Caco-2 (cell line): ENCODE data around the gene SOX2. TPM values are rescaled to one million over a fixed set of nuclear protein-coding genes. Genes with fewer than 3 reads are reported as not detected.
A peak's percentile ranks its signal among the peaks of the same experiment; 100 is the strongest.

Source experiments
- BruUV-seq: library from RNA; stranded (reverse); fragments of 400-500 nt; replicated peaks from 2 replicates; lab custom pipeline; 2021; lab: Mats Ljungman, UMichigan
- CTCF ChIA-PET: fragments of 300-600 bp; sonication (Branson Sonifier 250); formaldehyde crosslinking; loops from one replicate; lab custom pipeline; 2022; ENCODE audit warnings: antibody characterized with exemption; lab: Charles Lee
- POLR2A ChIA-PET: fragments of 300-600 bp; sonication (Branson Sonifier 250); formaldehyde crosslinking; loops from one replicate; lab custom pipeline; 2022; ENCODE audit warnings: antibody characterized with exemption; lab: Charles Lee
- DNase-seq, 2 experiments: peaks; one replicate each; pipeline versions ENCODE4 v3.0.0 to v3.0.0-alpha.2; 2020 to 2022
- H3K27me3 ChIP-seq: replicated peaks from 2 replicates; pipeline ENCODE4 v1.6.0; 2011; ENCODE audit warnings: low read length; ENCODE audit not compliant: control insufficient read depth, insufficient read depth
- H3K36me3 ChIP-seq: 2 replicates; pipeline ENCODE4 v1.5.1; 2011; ENCODE audit warnings: low read length; ENCODE audit not compliant: control insufficient read depth, insufficient read depth
- H3K4me1 ChIP-seq: fragments of 250-450 bp; sonication (Bioruptor Pico); 2 replicates; pipeline ENCODE4 v1.5.1; 2020; ENCODE audit warnings: mild to moderate bottlenecking
- H3K4me3 ChIP-seq: 2 replicates; pipeline ENCODE4 v1.5.1; 2011; ENCODE audit warnings: low read depth, mild to moderate bottlenecking, control low read depth, low read length
- H3K9me3 ChIP-seq: fragments of 250-450 bp; sonication (Bioruptor Pico); 2 replicates; pipeline ENCODE4 v1.5.1; 2020; ENCODE audit warnings: mild to moderate bottlenecking, moderate library complexity
- H3K27ac Mint-ChIP-seq: one replicate; pipeline ENCODE4 v1.8.0; 2022; ENCODE audit warnings: mixed read lengths; ENCODE audit not compliant: unreplicated experiment
- H3K27me3 Mint-ChIP-seq: one replicate; pipeline ENCODE4 v1.8.0; 2022; ENCODE audit warnings: mixed read lengths; ENCODE audit not compliant: insufficient read depth, unreplicated experiment
- H3K36me3 Mint-ChIP-seq: one replicate; pipeline ENCODE4 v1.8.0; 2022; ENCODE audit warnings: mild to moderate bottlenecking, mixed read lengths; ENCODE audit not compliant: insufficient read depth, unreplicated experiment
- H3K4me1 Mint-ChIP-seq: one replicate; pipeline ENCODE4 v1.8.0; 2022; ENCODE audit warnings: low read depth, mixed read lengths; ENCODE audit not compliant: unreplicated experiment
- H3K4me3 Mint-ChIP-seq: one replicate; pipeline ENCODE4 v1.8.0; 2022; ENCODE audit warnings: mild to moderate bottlenecking, moderate library complexity, mixed read lengths; ENCODE audit not compliant: unreplicated experiment
- H3K9me3 Mint-ChIP-seq: one replicate; pipeline ENCODE4 v1.8.0; 2022; ENCODE audit warnings: mixed read lengths; ENCODE audit not compliant: unreplicated experiment
- intact Hi-C: fragments of 100-400 bp; cut with micrococcal nuclease; formaldehyde crosslinking; loops from one replicate; pipeline ENCODE4 v1.10.0; 2022; ENCODE audit not compliant: unreplicated experiment
- total RNA-seq: library from RNA; stranded (reverse); gene quantifications from 2 replicates; pipeline ENCODE4 v1.2.3, GENCODE V29; 2022
- TF ChIP-seq, protein P1 (sequence below), 2 experiments: fragments of 200-600 bp in 1 of 2; IDR thresholded peaks; 1 replicate in 1 of 2; 2 replicates in 1 of 2; pipeline versions ENCODE4 v1.5.1 to v1.8.0; 2011 to 2022; ENCODE audit warnings: antibody characterized with exemption in 1 of 2, control low read depth in 1 of 2, inconsistent platforms in 1 of 2, low read depth in 1 of 2, low read length in 1 of 2, mild to moderate bottlenecking in 1 of 2, moderate library complexity in 1 of 2; ENCODE audit not compliant: insufficient read depth in 1 of 2, severe bottlenecking in 1 of 2, unreplicated experiment in 1 of 2

SOX2 gene
- total RNA-seq, 1 experiment from 2014 or later = 34.1 TPM

DNA sequence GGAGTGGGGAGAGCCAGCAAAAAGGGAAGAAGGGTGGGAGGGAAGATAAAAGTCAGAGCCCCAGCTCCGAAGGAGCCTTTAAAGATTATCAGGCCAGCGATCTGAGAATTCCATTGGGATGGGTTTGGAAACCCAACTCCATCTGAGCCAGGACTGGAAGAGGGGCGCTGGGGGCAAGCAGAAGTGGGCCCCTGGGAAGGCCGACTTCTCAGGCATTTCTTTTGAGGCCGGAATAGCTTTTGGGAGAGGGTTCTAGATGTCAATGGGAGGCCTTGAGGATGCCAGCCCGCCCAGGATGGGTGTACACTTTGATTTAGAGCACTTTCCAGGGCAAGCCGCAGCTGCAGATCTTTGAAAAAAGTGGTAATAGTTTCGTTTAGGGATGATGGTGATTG lies 6.6 kb upstream of the SOX2 start:
- peaks cover 17% of the 10 kb centered on the region for H3K4me1 Mint-ChIP-seq

DNA sequence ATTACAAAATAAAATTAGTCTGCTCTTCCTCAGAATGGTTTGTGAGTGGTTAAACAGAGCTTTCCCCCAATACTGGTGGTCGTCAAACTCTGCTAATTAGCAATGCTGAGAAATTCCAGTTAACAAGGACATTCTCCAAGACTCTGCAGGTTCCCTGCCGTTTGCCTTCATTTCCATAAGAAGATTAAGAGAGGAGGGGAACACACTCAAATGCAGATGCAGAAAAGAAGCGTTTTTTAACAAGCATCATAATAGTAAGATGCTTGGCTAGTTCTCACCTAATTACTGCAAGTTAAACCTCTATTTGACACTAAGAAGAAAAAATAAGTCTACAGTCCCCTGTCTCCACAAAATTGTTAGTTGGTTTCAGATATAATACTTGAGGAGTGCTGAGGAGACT lies 3.7 kb upstream of the SOX2 start:
- Histone ChIP-seq H3K4me3 (no peak overlapping the region), H3K27me3 (no peaks in the 10 kb centered on the region), H3K9me3 (no peaks in the 10 kb centered on the region), H3K4me1 (peaks cover 13% of the 10 kb centered on the region), H3K36me3 (no peaks in the 10 kb centered on the region)
- Mint-ChIP-seq H3K9me3 (no peaks in the 10 kb centered on the region), H3K4me3 (no peak overlapping the region), H3K36me3 (no peaks in the 10 kb centered on the region), H3K27ac (no peak overlapping the region), H3K27me3 (no peaks in the 10 kb centered on the region), H3K4me1 (peaks cover 8% of the 10 kb centered on the region)
- TF ChIP-seq, protein P1, sequence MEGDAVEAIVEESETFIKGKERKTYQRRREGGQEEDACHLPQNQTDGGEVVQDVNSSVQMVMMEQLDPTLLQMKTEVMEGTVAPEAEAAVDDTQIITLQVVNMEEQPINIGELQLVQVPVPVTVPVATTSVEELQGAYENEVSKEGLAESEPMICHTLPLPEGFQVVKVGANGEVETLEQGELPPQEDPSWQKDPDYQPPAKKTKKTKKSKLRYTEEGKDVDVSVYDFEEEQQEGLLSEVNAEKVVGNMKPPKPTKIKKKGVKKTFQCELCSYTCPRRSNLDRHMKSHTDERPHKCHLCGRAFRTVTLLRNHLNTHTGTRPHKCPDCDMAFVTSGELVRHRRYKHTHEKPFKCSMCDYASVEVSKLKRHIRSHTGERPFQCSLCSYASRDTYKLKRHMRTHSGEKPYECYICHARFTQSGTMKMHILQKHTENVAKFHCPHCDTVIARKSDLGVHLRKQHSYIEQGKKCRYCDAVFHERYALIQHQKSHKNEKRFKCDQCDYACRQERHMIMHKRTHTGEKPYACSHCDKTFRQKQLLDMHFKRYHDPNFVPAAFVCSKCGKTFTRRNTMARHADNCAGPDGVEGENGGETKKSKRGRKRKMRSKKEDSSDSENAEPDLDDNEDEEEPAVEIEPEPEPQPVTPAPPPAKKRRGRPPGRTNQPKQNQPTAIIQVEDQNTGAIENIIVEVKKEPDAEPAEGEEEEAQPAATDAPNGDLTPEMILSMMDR (IDR thresholded peaks at IDR 0.05; ENCODE audit: insufficient read depth in 1 of 2, low read depth in 1 of 2, low read length in 1 of 2, severe bottlenecking in 1 of 2, unreplicated experiment in 1 of 2) = no peak
- intact Hi-C loops = loop anchor here (2.0 kb wide), 1 partner anchor 241 kb away; no protein-coding TSS in a partner anchor
- POLR2A ChIA-PET = no interaction called here
- CTCF ChIA-PET = no interaction called here
- BruUV-seq = no TSS peak
- no peak for DNase-seq

More for the DNA sequence above, 6.6 kb upstream of the SOX2 start:
- POLR2A ChIA-PET = no interaction called here
- H3K36me3 Mint-ChIP-seq = no peaks in the 10 kb centered on the region
- Histone ChIP-seq H3K9me3 (no peaks in the 10 kb centered on the region), H3K4me3 (no peak overlapping the region), H3K36me3 (no peaks in the 10 kb centered on the region), H3K27me3 (no peaks in the 10 kb centered on the region), H3K4me1 (peaks cover 4% of the 10 kb centered on the region)
- DNase-seq = no peak
- intact Hi-C loops = no loop called here
- H3K4me3 Mint-ChIP-seq = no peak overlapping the region
- no peaks in the 10 kb centered on the region for H3K9me3 Mint-ChIP-seq
- BruUV-seq = no TSS peak
- TF ChIP-seq, protein P1 (IDR thresholded peaks at IDR 0.05; ENCODE audit: insufficient read depth in 1 of 2, low read depth in 1 of 2, low read length in 1 of 2, severe bottlenecking in 1 of 2, unreplicated experiment in 1 of 2) = no peak
- peaks cover 3% of the 10 kb centered on the region for H3K27me3 Mint-ChIP-seq
- no peak overlapping the region for H3K27ac Mint-ChIP-seq
- CTCF ChIA-PET = no interaction called here

DNA sequence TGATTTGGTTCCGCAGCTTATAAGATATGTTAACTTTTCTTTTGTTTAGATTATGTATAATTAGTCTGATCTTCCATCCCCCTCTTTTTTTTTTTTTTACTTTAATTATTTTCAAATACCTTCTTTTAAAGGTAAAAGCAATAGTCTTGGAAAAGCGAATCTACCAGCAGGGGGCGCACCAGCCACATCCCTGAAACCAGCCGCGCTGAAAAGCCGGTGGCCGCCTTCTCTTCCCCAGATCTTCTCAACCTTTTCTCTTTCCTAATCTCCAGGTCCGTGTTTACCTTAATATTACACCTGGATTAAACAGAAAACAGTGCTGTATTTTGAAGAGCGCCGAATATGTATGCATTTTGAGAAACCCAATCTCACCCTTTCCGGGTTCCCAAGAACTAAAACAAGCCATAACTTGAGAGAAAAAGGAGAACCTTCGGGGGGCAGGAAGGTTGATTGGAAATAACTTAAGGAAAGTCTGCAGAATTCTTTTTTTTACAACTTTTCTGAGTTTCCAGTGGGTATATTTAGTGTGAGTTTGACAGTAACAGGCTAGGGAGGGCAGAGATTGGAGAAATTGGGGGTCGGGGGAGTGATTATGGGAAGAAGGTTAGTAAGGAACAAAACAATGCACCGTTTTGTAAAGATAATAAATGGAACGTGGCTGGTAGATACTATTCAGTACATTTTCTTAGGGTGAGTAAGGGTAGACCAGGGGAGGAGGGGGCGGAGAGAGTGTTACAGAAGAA lies 2.0 kb upstream of the SOX2 start:
- H3K9me3 Mint-ChIP-seq = no peaks in the 10 kb centered on the region
- ChIA-PET CTCF (no interaction called here), POLR2A (no interaction called here)
- peak overlapping the region; percentile 15; the same call in 1 of the 2 replicates for H3K4me3 ChIP-seq
- peak; percentile 65 to 86 for DNase-seq
- no peaks in the 10 kb centered on the region for H3K27me3 ChIP-seq
- H3K9me3 ChIP-seq = no peaks in the 10 kb centered on the region
- H3K4me3 Mint-ChIP-seq = peak overlapping the region; percentile 73
- TF ChIP-seq, protein P1 (IDR thresholded peaks at IDR 0.05; ENCODE audit: insufficient read depth in 1 of 2, low read depth in 1 of 2, low read length in 1 of 2, severe bottlenecking in 1 of 2, unreplicated experiment in 1 of 2) = peak; percentile 67 to 83
- H3K36me3 Mint-ChIP-seq = no peaks in the 10 kb centered on the region
- no peaks in the 10 kb centered on the region for H3K27me3 Mint-ChIP-seq
- intact Hi-C loops = loop anchor here (1.0 to 5.0 kb wide), 6 partner anchors 239 to 974 kb away; no protein-coding TSS in a partner anchor
- peak overlapping the region; percentile 62 for H3K27ac Mint-ChIP-seq
- H3K36me3 ChIP-seq = no peaks in the 10 kb centered on the region
- H3K4me1 ChIP-seq = peaks cover 13% of the 10 kb centered on the region
- H3K4me1 Mint-ChIP-seq = peaks cover 8% of the 10 kb centered on the region
- no TSS peak for BruUV-seq
